PFSK-1 (cell line): Measurements from ENCODE around the gene ONECUT1.

Experiments
- FOXP2 ChIP-seq: optimal IDR thresholded peaks from 2 replicates; pipeline ENCODE3; 2011; ENCODE audit warnings: borderline replicate concordance, control low read depth, inconsistent platforms; ENCODE audit not compliant: insufficient read depth; ENCODE audit errors: extremely low read length, extremely low read depth
- POLR2AphosphoS5 ChIP-seq: IDR thresholded peaks from 2 replicates; pipeline ENCODE4 v1.6.1; 2012; ENCODE audit warnings: low read depth, mild to moderate bottlenecking, control low read depth, low read length, moderate library complexity
- SIN3A ChIP-seq: IDR thresholded peaks from 2 replicates; pipeline ENCODE4 v1.6.1; 2012; ENCODE audit warnings: mild to moderate bottlenecking, low read length, moderate library complexity, borderline replicate concordance; ENCODE audit not compliant: insufficient read depth
- TAF1 ChIP-seq: IDR thresholded peaks from 2 replicates; pipeline ENCODE4 v1.6.1; 2012; ENCODE audit warnings: low read length, control low read depth, borderline replicate concordance; ENCODE audit not compliant: insufficient read depth
- TF ChIP-seq, protein P1 (sequence below), 2 experiments: IDR thresholded peaks; 2 replicates each; pipeline versions ENCODE4 v1.6.1 to v1.8.0; 2011 to 2012; ENCODE audit warnings: low read depth in 2 of 2, low read length in 2 of 2, control low read depth in 1 of 2, inconsistent platforms in 1 of 2, mild to moderate bottlenecking in 1 of 2, moderate library complexity in 1 of 2; ENCODE audit not compliant: insufficient read depth in 1 of 2

Gene ONECUT1

DNA sequence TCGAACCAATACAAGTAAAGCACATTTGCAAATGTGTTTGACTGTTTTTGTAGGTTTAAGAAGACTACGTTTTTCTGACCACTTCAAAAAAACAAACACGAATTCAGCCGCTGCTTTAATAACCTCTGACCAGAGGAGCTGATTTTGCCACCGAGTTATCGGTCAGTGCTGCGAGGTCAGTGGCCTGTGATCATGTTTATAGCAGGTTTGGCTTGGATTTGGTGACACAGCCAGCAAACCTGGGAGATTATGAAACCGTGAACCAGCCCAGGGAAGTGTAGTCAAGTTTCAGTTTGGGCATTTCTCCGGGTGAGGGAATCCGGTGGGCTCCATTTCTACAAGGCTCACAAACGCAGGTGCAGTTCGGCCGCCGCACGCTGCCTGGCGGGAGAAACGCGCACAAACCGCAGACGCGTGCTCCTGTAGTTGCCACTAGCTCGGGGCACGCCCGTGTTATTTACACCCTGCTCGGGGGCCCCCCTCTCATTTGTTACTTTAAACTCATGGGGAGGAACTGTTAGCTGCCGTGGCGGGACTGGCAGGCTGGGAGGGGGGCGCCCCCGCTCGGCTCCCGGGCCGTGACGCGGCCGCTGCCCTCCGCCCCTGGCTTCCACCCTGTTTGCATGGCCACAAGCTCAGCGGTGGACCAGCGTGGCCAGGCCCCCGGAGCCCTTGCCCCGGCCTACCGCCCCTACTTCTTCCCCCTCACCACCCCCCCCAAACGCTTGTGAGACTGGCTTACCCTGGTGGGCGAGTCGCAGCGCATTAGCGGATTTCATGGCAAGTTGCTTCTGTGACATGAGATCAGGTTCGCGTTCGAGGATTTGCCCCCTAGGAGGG is 13.6 kb upstream of the ONECUT1 start:
- TF ChIP-seq SIN3A (no peak), TAF1 (no peak), FOXP2 (no peak)
- TF ChIP-seq, protein P1, sequence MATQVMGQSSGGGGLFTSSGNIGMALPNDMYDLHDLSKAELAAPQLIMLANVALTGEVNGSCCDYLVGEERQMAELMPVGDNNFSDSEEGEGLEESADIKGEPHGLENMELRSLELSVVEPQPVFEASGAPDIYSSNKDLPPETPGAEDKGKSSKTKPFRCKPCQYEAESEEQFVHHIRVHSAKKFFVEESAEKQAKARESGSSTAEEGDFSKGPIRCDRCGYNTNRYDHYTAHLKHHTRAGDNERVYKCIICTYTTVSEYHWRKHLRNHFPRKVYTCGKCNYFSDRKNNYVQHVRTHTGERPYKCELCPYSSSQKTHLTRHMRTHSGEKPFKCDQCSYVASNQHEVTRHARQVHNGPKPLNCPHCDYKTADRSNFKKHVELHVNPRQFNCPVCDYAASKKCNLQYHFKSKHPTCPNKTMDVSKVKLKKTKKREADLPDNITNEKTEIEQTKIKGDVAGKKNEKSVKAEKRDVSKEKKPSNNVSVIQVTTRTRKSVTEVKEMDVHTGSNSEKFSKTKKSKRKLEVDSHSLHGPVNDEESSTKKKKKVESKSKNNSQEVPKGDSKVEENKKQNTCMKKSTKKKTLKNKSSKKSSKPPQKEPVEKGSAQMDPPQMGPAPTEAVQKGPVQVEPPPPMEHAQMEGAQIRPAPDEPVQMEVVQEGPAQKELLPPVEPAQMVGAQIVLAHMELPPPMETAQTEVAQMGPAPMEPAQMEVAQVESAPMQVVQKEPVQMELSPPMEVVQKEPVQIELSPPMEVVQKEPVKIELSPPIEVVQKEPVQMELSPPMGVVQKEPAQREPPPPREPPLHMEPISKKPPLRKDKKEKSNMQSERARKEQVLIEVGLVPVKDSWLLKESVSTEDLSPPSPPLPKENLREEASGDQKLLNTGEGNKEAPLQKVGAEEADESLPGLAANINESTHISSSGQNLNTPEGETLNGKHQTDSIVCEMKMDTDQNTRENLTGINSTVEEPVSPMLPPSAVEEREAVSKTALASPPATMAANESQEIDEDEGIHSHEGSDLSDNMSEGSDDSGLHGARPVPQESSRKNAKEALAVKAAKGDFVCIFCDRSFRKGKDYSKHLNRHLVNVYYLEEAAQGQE (IDR thresholded peaks at IDR 0.05; ENCODE audit: insufficient read depth in 1 of 2, low read depth in 2 of 2, low read length in 2 of 2): no peak

DNA sequence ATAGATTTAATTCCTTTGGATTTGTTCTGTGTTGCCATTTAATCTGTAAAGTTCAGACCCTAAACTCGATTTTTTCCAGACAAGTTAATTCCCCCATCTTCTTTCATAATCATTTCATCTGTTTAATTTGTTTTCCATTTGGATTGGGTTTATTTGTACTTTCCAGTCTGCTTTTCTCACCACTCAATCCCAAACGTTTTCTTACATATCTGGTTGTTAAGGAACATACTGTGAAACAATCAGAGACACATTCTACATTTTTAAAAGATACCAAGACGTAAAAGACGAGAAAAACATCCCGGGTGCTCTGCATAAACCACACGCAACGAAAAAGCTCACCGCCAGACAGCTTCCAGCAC is 13.0 kb upstream of the ONECUT1 start:
- TF ChIP-seq TAF1 (no peak), SIN3A (no peak), POLR2AphosphoS5 (no peak), FOXP2 (no peak)
- TF ChIP-seq, protein P1 (IDR thresholded peaks at IDR 0.05; ENCODE audit: insufficient read depth in 1 of 2, low read depth in 2 of 2, low read length in 2 of 2): no peak

DNA sequence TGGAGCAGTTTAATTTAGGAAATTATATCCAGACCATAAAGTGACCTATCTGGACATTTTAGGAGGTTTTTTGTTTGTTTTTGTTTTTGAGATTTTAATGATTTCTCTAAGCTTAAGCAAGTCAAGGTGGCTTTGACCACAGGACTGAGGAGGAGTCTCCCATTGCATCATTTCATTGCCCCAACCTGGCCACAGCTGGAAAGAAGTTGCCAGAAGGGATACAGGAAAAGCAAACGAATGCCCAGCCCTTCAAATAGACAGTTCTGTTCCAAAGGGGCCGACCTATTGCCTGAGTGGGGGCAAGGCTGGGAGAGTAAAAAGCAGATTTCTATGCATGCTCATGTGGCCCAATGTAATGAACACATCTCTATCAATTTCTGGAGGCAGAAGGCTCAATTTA is 12.0 kb upstream of the ONECUT1 start:
- TF ChIP-seq SIN3A: no peak
- no peak for TF ChIP-seq FOXP2
- no peak for TF ChIP-seq TAF1

DNA sequence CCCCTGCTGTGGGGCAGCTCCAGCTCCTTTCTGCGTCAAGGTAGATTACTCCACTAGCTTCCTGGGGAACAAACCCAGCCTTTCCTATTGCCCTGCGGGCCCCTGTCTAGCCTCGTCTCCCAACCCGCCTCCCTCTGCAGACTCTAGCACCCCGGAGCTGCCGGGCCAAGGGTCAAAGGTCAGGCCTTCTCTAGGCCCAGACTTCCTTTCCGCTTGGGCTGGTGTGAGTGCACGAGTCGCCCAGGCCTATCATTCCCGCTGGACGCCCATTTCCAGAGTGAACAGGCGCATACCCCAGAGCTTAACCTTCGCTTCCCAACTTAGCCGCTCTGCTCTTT is 11.6 kb upstream of the ONECUT1 start:
- TF ChIP-seq POLR2AphosphoS5 (no peak), TAF1 (no peak), SIN3A (no peak), FOXP2 (no peak)
- TF ChIP-seq, protein P1 (IDR thresholded peaks at IDR 0.05; ENCODE audit: insufficient read depth in 1 of 2, low read depth in 2 of 2, low read length in 2 of 2): no peak

DNA sequence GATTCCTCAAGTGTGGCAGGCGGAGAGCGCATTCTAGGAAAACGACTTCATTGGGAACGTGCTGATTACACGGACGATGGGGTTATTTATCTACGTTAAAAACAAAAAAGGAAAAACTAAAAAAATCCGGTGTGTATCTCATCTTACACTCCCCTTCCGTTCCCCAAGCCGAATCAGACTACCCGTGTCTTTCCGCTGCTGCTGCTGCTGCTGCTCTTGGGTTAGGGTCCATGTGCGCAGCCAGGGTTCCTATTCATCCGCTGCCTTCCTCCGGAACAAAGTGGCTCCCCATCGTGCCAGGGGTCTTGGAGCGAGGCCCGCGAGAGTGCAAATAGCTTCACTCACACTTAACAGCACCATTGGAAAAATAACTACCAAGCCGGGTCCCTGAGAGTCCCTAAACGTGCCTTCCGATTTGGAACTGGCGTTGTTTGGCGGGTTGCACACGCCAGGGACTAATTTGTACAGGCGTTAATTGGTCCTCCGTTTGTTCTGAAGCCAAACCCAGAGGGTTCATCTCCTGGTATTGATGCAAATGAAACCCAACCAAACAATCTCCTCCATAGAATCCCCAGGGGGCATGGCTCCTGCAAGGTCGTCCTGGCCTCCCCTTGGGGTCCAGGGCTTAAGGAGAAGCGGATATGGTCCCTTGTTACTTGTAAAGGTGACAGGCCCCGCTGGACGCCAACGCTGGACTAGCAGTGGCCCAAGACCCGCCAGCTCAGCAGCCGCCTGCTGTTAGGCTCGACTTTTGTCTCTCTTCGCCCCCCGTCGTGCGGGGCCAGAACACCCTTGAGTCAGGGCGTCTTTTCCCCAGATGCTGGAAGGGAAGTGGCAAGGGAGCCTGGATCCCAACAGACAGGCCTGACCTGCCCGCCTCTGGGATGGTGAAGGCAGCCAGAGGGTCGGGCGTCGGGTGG is 11.0 kb upstream of the ONECUT1 start:
- no peak for TF ChIP-seq FOXP2
- no peak for TF ChIP-seq TAF1
- TF ChIP-seq SIN3A: no peak
- TF ChIP-seq POLR2AphosphoS5: no peak
- TF ChIP-seq, protein P1 (IDR thresholded peaks at IDR 0.05; ENCODE audit: insufficient read depth in 1 of 2, low read depth in 2 of 2, low read length in 2 of 2): no peak
